Right ventricle myocardium superior (tissue), 1 donor: ENCODE results near the gene CHMP3. TPM values are rescaled to one million over a fixed set of nuclear protein-coding genes. Genes with fewer than 3 reads are reported as not detected.
"Not testable (repeated sequence)": the region's sequence is repeated elsewhere in the genome, so short reads cannot be mapped to it uniquely, and the experiment has no call there.

ENCODE experiments used
- ATAC-seq: fragments of 200-7000 bp; cut with Tn5 transposase; one replicate; pipeline ENCODE4 v1.9.1; 2020; ENCODE audit warnings: mild to moderate bottlenecking; ENCODE audit not compliant: poor library complexity
- DNase-seq: peaks from one replicate; pipeline ENCODE4 v3.0.0-alpha.2; 2020
- intact Hi-C: fragments of 100-400 bp; cut with DNase I; formaldehyde crosslinking; loops from one replicate; pipeline ENCODE4 v1.11.2; 2022
- total RNA-seq: library from RNA; stranded (reverse); fragmentation: NEBNext Ultra II Directional; extraction: Animal tissue kit (Norgen Biotek cat#: 25700); gene quantifications from one replicate; pipeline ENCODE4 v1.2.1, GENCODE V29; 2021
- donor health status: DM: no; HTN: yes; CAD: no; lungs with severe emphysema.

CHMP3 gene
- total RNA-seq, 1 donor from 2014 or later, result 173 TPM

GRCh38 chr2:86520153-86520552, 43.1 kb downstream of the CHMP3 start:
- ATAC-seq, result no peak
- intact Hi-C loops, result no loop called here
- no peak for DNase-seq

- intact Hi-C loops, result no loop called here
- ATAC-seq (no peak), DNase-seq (no peak)
These were observed 43.9 kb downstream of the CHMP3 start for GRCh38 chr2:86519349-86519748.

- DNase-seq (no peak), ATAC-seq (peak; percentile 78)
- intact Hi-C loops, result no loop called here
These were observed 44.8 kb downstream of the CHMP3 start for GRCh38 chr2:86518481-86518880.

GRCh38 chr2:86513948-86514660, 49.1 kb downstream of the CHMP3 start:
- DNase-seq (no peak), ATAC-seq (no peak)
- intact Hi-C loops, result no loop called here

DNA sequence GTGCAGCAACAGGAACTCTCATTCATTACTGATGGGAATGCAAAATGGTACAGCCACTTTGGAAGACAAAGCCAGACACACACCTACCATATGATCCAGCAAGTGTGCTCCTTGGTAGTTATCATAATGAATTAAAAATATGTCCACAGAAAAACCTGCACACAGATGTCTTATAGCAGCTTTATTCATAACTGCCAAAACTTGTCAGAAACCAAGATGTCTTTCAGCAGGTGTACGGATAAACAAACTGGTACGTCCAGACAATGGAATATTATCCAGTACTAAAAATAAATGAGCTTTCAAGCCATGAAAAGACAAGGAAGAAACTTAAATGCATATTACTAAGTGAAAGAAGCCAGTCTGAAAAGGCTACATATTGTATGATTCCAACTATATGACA, 50.4 kb downstream of the CHMP3 start:
- intact Hi-C loops, result no loop called here
- DNase-seq (no peak), ATAC-seq (no peak)

DNA sequence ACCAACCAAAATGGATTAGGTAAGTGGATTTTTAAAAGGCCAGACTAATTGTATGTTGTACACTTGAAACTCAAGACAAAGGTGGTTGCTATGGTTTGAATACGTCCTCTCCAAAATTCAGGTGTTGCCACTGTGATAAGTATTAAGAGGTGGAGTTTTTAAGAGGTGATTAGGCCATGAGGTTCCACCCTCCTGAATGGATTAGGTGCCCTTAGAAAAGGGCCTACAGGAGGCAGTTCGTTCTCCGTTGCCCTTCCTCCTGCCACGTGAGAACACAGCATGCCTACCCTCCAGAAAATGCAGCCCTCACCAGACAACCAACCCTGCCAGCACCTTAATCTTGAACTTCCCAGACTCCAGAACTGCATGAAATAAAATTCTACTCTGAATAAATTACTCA, 51.2 kb downstream of the CHMP3 start:
- DNase-seq, result no peak
- no peak for ATAC-seq
- intact Hi-C loops, result no loop called here

DNA sequence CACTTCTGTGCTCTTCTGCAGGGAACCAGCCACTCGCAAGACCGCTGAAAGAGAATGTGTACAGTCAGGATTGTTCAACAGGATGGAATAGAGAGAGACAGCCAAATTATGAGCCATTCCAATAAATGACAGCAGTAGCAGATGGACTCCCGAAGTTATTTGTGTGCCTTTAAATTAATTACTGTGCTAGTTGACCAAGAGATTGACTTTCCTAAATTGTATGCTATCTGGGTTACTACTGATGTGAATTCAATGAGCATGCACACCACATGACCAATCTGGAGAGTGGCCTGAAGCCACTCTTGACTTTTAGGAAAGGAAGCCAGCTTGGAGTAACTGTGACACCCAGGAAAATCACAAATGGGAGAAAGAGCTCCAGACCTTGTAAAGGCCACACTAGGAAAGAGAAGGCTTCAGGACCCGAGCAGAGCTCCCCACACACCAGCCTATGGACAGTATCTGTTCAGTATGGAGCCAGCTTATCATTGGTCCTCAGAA, 52.8 kb downstream of the CHMP3 start:
- DNase-seq, result no peak
- ATAC-seq, result peak; percentile 29
- intact Hi-C loops, result no loop called here

DNA sequence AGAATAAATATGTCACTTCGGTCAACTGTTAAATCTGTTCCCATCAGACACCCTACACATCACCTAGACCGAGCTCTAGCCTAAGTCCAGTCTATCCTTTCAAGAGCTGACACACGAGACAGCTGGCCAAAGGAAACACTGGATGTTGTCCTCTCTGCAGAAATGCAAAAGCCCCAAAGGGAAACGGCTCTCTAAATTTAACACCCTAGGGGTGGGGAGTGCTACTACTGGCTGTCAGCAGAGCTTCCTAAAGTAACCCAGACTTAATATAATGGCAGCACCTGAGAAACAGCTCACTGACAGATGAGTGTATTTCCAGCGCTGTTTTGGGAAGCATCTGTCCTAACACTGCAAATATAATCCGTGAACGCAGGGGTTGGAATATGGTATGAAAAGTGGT, 55.6 kb downstream of the CHMP3 start:
- DNase-seq (no peak), ATAC-seq (peak; percentile 64)
- intact Hi-C loops, result no loop called here

- intact Hi-C loops, result no loop called here
- DNase-seq, result no peak
- no peak for ATAC-seq
These were observed 62.7 kb downstream of the CHMP3 start for GRCh38 chr2:86500325-86501083.

- DNase-seq (no peak), ATAC-seq (no peak)
- intact Hi-C loops, result no loop called here
These were observed 63.9 kb downstream of the CHMP3 start for GRCh38 chr2:86499326-86499725.

DNA sequence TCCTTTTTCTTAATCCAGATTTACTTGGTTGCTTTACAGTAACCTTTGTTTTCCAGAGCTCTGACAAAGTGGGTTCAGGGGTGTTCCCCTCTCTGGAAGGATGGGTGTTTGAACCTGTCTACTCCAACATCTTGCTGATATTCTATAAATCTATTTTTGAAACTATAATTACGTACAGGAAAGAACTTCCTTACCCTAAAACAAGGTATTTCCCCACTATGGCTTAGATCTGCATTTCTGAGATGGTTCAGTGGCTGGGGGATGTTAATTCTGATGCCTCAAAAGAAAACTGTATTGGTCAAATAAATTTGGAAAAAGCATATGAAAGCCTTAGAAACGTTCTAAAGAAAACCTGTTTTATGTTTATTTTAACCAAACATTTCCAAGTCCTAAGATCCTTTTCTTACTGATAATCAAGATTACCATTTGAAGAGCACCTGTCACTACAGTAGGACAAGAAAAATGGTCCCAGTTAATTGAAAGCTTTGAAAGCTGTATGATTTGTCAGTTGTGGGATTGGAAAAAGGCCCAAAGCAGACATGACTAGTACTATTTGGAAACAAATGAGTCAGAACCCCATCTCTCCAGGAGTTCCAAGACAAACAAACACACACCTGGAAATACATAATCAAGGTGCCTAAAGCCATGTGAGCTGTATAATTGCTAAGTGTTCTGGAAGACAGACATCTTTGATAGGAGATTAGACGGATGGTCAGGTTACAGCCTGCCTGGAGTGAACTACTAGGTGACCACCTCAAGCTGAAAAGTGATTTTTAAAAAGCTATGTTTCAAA, 64.6 kb downstream of the CHMP3 start:
- no peak for ATAC-seq
- intact Hi-C loops, result no loop called here
- DNase-seq, result no peak

GRCh38 chr2:86496391-86496790, 66.9 kb downstream of the CHMP3 start:
- ATAC-seq, intact Hi-C loops, DNase-seq: not testable (repeated sequence)

DNA sequence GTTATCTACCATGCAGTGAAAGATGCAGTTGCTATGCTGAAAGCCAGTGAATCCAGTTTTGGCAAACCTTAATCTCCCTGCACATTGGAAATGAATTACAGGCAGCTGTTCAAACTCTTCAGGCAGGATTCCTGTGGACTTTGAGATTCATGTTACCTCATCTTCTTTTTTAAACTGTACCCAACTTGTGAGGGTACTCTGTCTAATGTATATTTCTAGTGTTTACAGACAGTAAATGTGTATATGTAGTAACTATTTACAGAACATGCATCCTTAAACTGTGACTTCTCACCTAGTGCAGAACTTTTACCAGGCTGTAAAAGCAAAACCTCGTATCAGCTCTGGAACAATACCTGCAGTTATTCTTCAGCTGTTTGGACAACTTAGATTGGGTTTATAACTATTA, 71.2 kb downstream of the CHMP3 start:
- intact Hi-C loops, result no loop called here
- peak; percentile 68 for ATAC-seq
- DNase-seq, result no peak

GRCh38 chr2:86491088-86491487, 72.2 kb downstream of the CHMP3 start:
- DNase-seq (no peak), ATAC-seq (peak; percentile 26)
- intact Hi-C loops, result no loop called here

- intact Hi-C loops, result no loop called here
- no peak for DNase-seq
- ATAC-seq, result no peak
These were observed 73.0 kb downstream of the CHMP3 start for GRCh38 chr2:86490245-86490644.

- intact Hi-C loops, result no loop called here
- ATAC-seq (peak; percentile 32), DNase-seq (no peak)
These were observed 73.7 kb downstream of the CHMP3 start for GRCh38 chr2:86489542-86489941.

DNA sequence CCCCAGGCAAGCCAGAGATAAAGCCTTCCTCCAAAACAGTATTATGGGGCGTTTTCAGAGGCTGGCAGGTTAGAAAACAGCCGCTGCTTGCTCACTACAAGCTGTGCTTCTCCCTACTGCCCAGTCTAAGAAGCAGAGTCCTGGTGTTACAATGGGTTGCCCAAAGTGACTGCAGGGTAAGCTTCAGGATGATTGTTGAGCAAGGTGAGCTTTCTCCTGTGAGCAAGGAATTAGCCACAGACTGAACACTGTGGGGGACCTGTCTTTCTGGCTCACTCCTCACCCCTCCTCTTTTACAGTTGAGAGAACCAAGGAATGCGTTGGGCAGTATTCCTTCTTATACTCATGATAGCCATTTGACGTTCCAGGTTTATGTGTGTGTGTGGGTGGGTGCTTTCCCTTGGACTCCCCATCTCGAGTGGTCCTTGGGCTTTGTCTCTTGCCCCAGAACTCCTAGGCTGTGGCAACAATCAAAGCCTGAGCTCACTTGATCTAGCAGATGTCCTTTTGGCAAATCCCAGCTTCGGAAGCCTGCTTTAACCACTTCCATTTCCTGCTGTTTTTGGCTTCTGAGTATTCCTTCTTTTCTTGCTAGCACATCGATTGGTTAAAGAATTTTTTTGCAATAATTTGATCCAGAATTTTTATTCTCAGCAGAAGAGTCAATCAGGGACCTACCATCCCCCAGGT, 74.5 kb downstream of the CHMP3 start:
- intact Hi-C loops, result no loop called here
- ATAC-seq (no peak), DNase-seq (no peak)

DNA sequence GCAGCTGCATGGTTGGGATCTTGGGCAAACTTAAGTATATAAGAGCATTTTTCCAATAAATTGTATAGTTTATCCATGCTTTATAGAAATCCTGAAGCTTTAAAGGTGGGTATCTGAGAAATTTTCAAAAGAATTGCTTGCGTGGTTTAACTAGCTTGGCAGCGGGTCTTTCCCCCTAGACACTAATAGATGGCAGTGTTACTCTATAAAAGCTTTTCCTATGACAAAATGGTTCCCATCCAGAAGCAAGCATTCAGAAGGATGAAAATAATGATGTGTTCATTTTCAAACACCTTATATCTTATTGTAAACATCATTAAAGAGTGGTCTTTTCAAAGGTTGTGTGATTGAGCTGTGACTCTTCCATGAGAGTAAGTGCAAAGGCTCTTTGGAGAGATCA, 76.2 kb downstream of the CHMP3 start:
- intact Hi-C loops, result no loop called here
- DNase-seq (no peak), ATAC-seq (no peak)

GRCh38 chr2:86485802-86486201, 77.4 kb downstream of the CHMP3 start:
- intact Hi-C loops, result no loop called here
- ATAC-seq, result no peak
- DNase-seq, result no peak
